Spleen (tissue), 7 donors: ENCODE results near the gene CHRNA4.

ENCODE experiments used
- POLR2A ChIP-seq, 3 donors: fragments of 450-650 bp; IDR thresholded peaks; one replicate each; pipeline ENCODE4 v1.5.1; 2017; ENCODE audit warnings: antibody characterized with exemption in 3 of 3, mild to moderate bottlenecking in 1 of 3
- POLR2AphosphoS5 ChIP-seq, 3 donors: sonication (generic); formaldehyde crosslinking; IDR thresholded peaks; one replicate each; pipeline ENCODE4 v1.5.1; 2017; ENCODE audit warnings: antibody characterized with exemption in 3 of 3
- TF ChIP-seq, protein P1 (sequence below), 11 experiments: fragments of 200-600 bp in 7 of 11; fragments of 450-650 bp in 4 of 11; sonication (generic) in 4 of 11; IDR thresholded peaks in 8 of 11; conservative IDR thresholded peaks in 3 of 11; 1 replicate in 7 of 11; 2 replicates in 4 of 11; pipeline versions ENCODE4 v1.4.0 to v1.8.0; 2016 to 2021; ENCODE audit warnings: antibody characterized with exemption in 11 of 11, inconsistent platforms in 4 of 11, mild to moderate bottlenecking in 1 of 11
- donor health status: DM: no; HTN: no; CAD: no; lungs with moderate emphysema.
- donor health status: DM: no; HTN: no; CAD: no.
- donor health status: DM: no; HTN: no; CAD: no.

DNA sequence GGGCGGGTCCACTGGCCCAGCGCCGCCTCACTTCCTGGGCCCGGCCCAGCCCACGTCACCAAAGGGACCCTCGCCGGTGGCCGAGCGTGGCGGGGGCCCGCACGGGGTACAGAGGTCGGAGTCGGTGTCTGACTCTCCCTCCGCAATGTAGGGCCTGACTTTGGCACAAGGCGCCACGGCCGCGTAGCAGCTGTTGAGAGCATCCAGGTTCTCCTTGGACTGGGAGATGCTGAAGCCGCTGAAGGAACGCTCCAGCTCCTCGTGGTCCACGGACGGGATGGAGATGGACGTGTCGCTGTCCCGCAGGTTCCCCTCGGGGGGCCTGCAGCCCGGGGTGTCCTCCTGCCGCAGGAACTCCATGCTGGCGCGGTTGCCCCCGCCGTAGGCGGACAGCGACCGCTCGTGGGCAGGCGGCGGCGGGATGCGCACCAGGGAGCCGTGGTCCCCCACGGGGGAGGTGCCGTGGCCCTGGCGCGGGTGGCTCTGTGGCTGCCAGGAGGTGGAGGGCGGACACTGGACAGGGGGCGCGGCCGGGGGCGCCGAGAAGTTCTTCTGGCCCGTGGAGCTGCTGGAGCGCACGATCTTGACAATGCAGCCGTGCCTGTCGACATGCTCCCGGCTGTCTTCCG is 45.6 kb upstream of the CHRNA4 start:
- TF ChIP-seq, protein P1, sequence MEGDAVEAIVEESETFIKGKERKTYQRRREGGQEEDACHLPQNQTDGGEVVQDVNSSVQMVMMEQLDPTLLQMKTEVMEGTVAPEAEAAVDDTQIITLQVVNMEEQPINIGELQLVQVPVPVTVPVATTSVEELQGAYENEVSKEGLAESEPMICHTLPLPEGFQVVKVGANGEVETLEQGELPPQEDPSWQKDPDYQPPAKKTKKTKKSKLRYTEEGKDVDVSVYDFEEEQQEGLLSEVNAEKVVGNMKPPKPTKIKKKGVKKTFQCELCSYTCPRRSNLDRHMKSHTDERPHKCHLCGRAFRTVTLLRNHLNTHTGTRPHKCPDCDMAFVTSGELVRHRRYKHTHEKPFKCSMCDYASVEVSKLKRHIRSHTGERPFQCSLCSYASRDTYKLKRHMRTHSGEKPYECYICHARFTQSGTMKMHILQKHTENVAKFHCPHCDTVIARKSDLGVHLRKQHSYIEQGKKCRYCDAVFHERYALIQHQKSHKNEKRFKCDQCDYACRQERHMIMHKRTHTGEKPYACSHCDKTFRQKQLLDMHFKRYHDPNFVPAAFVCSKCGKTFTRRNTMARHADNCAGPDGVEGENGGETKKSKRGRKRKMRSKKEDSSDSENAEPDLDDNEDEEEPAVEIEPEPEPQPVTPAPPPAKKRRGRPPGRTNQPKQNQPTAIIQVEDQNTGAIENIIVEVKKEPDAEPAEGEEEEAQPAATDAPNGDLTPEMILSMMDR (IDR thresholded peaks at IDR 0.05 in 8 of 11, conservative IDR thresholded peaks at IDR 0.05 in 3 of 11) = no peak
- TF ChIP-seq POLR2A (IDR thresholded peaks at IDR 0.05) (no peak), POLR2AphosphoS5 (IDR thresholded peaks at IDR 0.05) (no peak)
